Esophagus squamous epithelium (tissue), 4 donors: ENCODE measurements around the gene MAFF.

Source experiments
- CTCF ChIP-seq, 6 experiments: fragments of 450-650 bp in 4 of 6; fragments of 200-600 bp in 2 of 6; sonication (generic) in 2 of 6; IDR thresholded peaks; one replicate each; pipeline ENCODE4 v1.5.1; 2016 to 2019; ENCODE audit warnings: antibody characterized with exemption in 6 of 6, mild to moderate bottlenecking in 4 of 6, moderate library complexity in 4 of 6
- POLR2A ChIP-seq, 4 donors: fragments of 450-650 bp; IDR thresholded peaks; one replicate each; pipeline ENCODE4 v1.6.1; 2017; ENCODE audit warnings: antibody characterized with exemption in 4 of 4, mild to moderate bottlenecking in 4 of 4, moderate library complexity in 3 of 4

GRCh38 chr22:38247713-38248112, 45.9 kb downstream of the MAFF start:
- TF ChIP-seq POLR2A (IDR thresholded peaks at IDR 0.05): no peak
- TF ChIP-seq CTCF (IDR thresholded peaks at IDR 0.05): no peak
